Mucosa of rectum (tissue), 2 donors: ENCODE data around the gene TEF.

Experiments
- H3K27ac ChIP-seq, 2 donors: one replicate each; pipeline ENCODE4 v1.7.0; 2013; ENCODE audit warnings: inconsistent platforms in 2 of 2, low read depth in 2 of 2, low read length in 2 of 2
- H3K27me3 ChIP-seq, 2 donors: one replicate each; pipeline ENCODE4 v1.7.0; 2013; ENCODE audit warnings: low read length in 2 of 2; ENCODE audit not compliant: control insufficient read depth in 2 of 2, insufficient read depth in 2 of 2
- H3K36me3 ChIP-seq, 2 donors: one replicate each; pipeline ENCODE4 v1.7.0; 2013; ENCODE audit warnings: low read length in 2 of 2; ENCODE audit not compliant: control insufficient read depth in 2 of 2, insufficient read depth in 2 of 2
- H3K4me1 ChIP-seq, 2 donors: one replicate each; pipeline ENCODE4 v1.7.0; 2013; ENCODE audit warnings: low read length in 2 of 2, mild to moderate bottlenecking in 1 of 2; ENCODE audit not compliant: control insufficient read depth in 2 of 2, insufficient read depth in 2 of 2
- H3K4me3 ChIP-seq, 2 donors: one replicate each; pipeline ENCODE4 v1.7.0; 2013; ENCODE audit warnings: low read length in 2 of 2
- H3K9ac ChIP-seq, 2 donors: one replicate each; pipeline ENCODE4 v1.7.0; 2013; ENCODE audit warnings: low read length in 2 of 2, low read depth in 1 of 2, mild to moderate bottlenecking in 1 of 2
- H3K9me3 ChIP-seq, 2 donors: one replicate each; pipeline ENCODE4 v1.7.0; 2013; ENCODE audit warnings: low read length in 2 of 2; ENCODE audit not compliant: control insufficient read depth in 2 of 2
- donor health status: healthy.
- donor health status: Normal muscosa, but diverticular disease.

The TEF gene

GRCh38 chr22:41353862-41354575 is 27.7 kb upstream of the TEF start:
- Histone ChIP-seq H3K9me3 (no peaks in the 10 kb centered on the region), H3K27me3 (no peaks in the 10 kb centered on the region), H3K4me1 (peaks cover 8 to 9% of the 10 kb centered on the region in 2 donors), H3K36me3 (peaks cover 45 to 71% of the 10 kb centered on the region in 2 donors), H3K27ac (no peak overlapping the region), H3K4me3 (no peak overlapping the region), H3K9ac (no peak overlapping the region)

GRCh38 chr22:41354979-41355378 is 26.8 kb upstream of the TEF start:
- peaks cover 42 to 62% of the 10 kb centered on the region in 2 donors for H3K36me3 ChIP-seq

GRCh38 chr22:41355895-41356294 is 25.8 kb upstream of the TEF start:
- H3K36me3 ChIP-seq, result peaks cover 37 to 54% of the 10 kb centered on the region in 2 donors

More at GRCh38 chr22:41354979-41355378, 26.8 kb upstream of the TEF start:
- no peaks in the 10 kb centered on the region for H3K9me3 ChIP-seq
- no peak overlapping the region for H3K4me3 ChIP-seq
- peaks cover 5 to 8% of the 10 kb centered on the region in 2 donors for H3K4me1 ChIP-seq
- no peak overlapping the region for H3K27ac ChIP-seq
- H3K27me3 ChIP-seq, result no peaks in the 10 kb centered on the region
- H3K9ac ChIP-seq, result no peak overlapping the region

GRCh38 chr22:41356430-41357028 is 25.2 kb upstream of the TEF start:
- H3K27ac ChIP-seq, result no peak overlapping the region

More at GRCh38 chr22:41355895-41356294, 25.8 kb upstream of the TEF start:
- H3K9ac ChIP-seq, result no peak overlapping the region
- H3K4me1 ChIP-seq, result peaks cover under 1 to 2% of the 10 kb centered on the region in 2 donors
- H3K27me3 ChIP-seq, result no peaks in the 10 kb centered on the region
- no peak overlapping the region for H3K4me3 ChIP-seq
- H3K27ac ChIP-seq, result no peak overlapping the region
- H3K9me3 ChIP-seq, result no peaks in the 10 kb centered on the region

GRCh38 chr22:41357191-41357590 is 24.6 kb upstream of the TEF start:
- no peak overlapping the region for H3K4me3 ChIP-seq
- H3K27ac ChIP-seq, result no peak overlapping the region
- no peak overlapping the region for H3K9ac ChIP-seq
- no peaks in the 10 kb centered on the region for H3K27me3 ChIP-seq
- H3K9me3 ChIP-seq, result no peaks in the 10 kb centered on the region
- peaks cover 0 to 2% of the 10 kb centered on the region in 2 donors for H3K4me1 ChIP-seq
- peaks cover 29 to 43% of the 10 kb centered on the region in 2 donors for H3K36me3 ChIP-seq

More at GRCh38 chr22:41356430-41357028, 25.2 kb upstream of the TEF start:
- H3K9me3 ChIP-seq, result no peaks in the 10 kb centered on the region
- H3K36me3 ChIP-seq, result peaks cover 34 to 49% of the 10 kb centered on the region in 2 donors
- H3K27me3 ChIP-seq, result no peaks in the 10 kb centered on the region
- H3K9ac ChIP-seq, result no peak overlapping the region
- no peak overlapping the region for H3K4me3 ChIP-seq
- H3K4me1 ChIP-seq, result peaks cover 0 to 2% of the 10 kb centered on the region in 2 donors

- Histone ChIP-seq H3K4me3 (no peak overlapping the region), H3K9me3 (no peaks in the 10 kb centered on the region), H3K36me3 (peaks cover 28 to 38% of the 10 kb centered on the region in 2 donors), H3K9ac (no peak overlapping the region), H3K27me3 (no peaks in the 10 kb centered on the region), H3K4me1 (peaks cover 0 to 2% of the 10 kb centered on the region in 2 donors), H3K27ac (no peak overlapping the region)
Measured at GRCh38 chr22:41358927-41359326, 22.8 kb upstream of the TEF start.

GRCh38 chr22:41359376-41359775 is 22.4 kb upstream of the TEF start:
- Histone ChIP-seq H3K27ac (no peak overlapping the region), H3K9me3 (no peaks in the 10 kb centered on the region), H3K9ac (no peak overlapping the region), H3K4me1 (peaks cover 0 to 2% of the 10 kb centered on the region in 2 donors), H3K36me3 (peaks cover 23 to 34% of the 10 kb centered on the region in 2 donors), H3K4me3 (no peak overlapping the region), H3K27me3 (no peaks in the 10 kb centered on the region)

- Histone ChIP-seq H3K4me3 (no peak overlapping the region), H3K4me1 (peaks cover 2% of the 10 kb centered on the region in 2 donors), H3K27me3 (no peaks in the 10 kb centered on the region), H3K36me3 (peaks cover 17 to 28% of the 10 kb centered on the region in 2 donors), H3K27ac (no peak overlapping the region), H3K9me3 (no peaks in the 10 kb centered on the region), H3K9ac (no peak overlapping the region)
Measured at GRCh38 chr22:41360126-41360525, 21.6 kb upstream of the TEF start.

GRCh38 chr22:41361716-41362310 is 19.9 kb upstream of the TEF start:
- Histone ChIP-seq H3K36me3 (peaks cover 3 to 13% of the 10 kb centered on the region in 2 donors), H3K9me3 (no peaks in the 10 kb centered on the region), H3K4me3 (no peak overlapping the region), H3K27ac (no peak overlapping the region), H3K9ac (no peak overlapping the region), H3K4me1 (peaks cover 7 to 11% of the 10 kb centered on the region in 2 donors), H3K27me3 (no peaks in the 10 kb centered on the region)

GRCh38 chr22:41362615-41363014 is 19.1 kb upstream of the TEF start:
- Histone ChIP-seq H3K27me3 (no peaks in the 10 kb centered on the region), H3K4me3 (no peak overlapping the region), H3K27ac (no peak overlapping the region), H3K9me3 (no peaks in the 10 kb centered on the region), H3K4me1 (peaks cover 13 to 17% of the 10 kb centered on the region in 2 donors), H3K9ac (no peak overlapping the region), H3K36me3 (peaks cover 0 to 9% of the 10 kb centered on the region in 2 donors)
